ENCODE measurements around the gene MDFIC2.

MDFIC2 gene

GRCh38 chr3:70180664-70181063 is 131.8 kb downstream of the MDFIC2 start:
- no peak for DNase-seq (ENCODE audit: low read depth in 2 of 2)

- no peak for DNase-seq (ENCODE audit: low read depth in 2 of 2)
Observed at GRCh38 chr3:70179111-70179510, 133.3 kb downstream of the MDFIC2 start.

- no peak for DNase-seq (ENCODE audit: low read depth in 2 of 2)
Observed at GRCh38 chr3:70177881-70178645, 134.4 kb downstream of the MDFIC2 start.

- no peak for DNase-seq (ENCODE audit: low read depth in 2 of 2)
Observed at GRCh38 chr3:70176224-70176623, 136.2 kb downstream of the MDFIC2 start.

GRCh38 chr3:70156808-70157207 is 155.6 kb downstream of the MDFIC2 start:
- DNase-seq (ENCODE audit: low read depth in 2 of 2): no peak

- no peak for DNase-seq (ENCODE audit: low read depth in 2 of 2)
Observed at GRCh38 chr3:70150599-70150998, 161.8 kb downstream of the MDFIC2 start.

GRCh38 chr3:70149714-70150400 is 162.6 kb downstream of the MDFIC2 start:
- DNase-seq (ENCODE audit: low read depth in 2 of 2): no peak

All from stimulated activated CD4-positive, alpha-beta T cell treated with anti-CD3 and anti-CD28 coated beads, Interleukin-1b, Interleukin-23, amount 100 ng/mL, for 4 hours (primary cell).